ENCODE measurements around the gene SLC37A3. TPM values are rescaled to one million over a fixed set of nuclear protein-coding genes. Genes with fewer than 3 reads are reported as not detected.

The SLC37A3 gene
- total RNA-seq, 1 experiment from 2014 or later: 46.4 TPM

DNA sequence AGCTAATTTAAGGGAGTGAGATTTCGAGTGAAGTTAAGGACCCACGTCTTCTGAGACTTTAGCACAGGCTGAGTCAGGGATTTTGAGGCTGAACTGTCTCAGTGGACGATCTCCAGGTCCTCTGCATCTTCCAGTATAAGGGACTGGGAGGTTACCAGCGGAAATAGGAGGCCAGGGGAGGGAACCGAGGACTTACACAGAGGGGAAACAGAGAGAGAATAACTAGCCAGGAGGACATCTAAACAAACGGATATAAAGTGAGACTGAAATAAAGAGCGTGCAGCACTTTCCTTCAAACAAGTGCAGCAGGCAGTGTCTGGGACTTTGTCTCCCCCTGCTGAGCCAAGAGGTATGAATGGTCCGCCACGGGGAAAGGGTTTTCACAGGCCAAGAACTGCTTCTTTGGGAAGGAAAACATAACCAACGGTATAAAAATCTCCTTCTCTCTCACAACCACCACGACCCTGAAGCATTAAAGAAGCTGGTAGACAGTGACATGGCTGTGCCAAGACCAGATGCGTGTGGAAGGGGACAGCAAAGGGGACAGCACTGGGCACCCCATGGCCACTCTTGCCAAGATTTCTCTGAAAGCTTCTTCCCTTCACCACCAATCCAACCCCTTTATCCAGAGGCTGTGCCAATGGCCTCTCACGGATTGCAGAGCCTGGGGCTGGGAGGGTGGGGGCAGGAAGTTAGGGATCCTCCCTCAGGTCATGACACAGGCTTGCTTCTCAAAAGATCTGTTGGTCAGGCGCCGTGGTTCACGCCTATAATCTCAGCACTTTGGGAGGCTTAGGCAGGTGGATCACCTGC lies 72.0 kb downstream of the SLC37A3 start:
- no peaks in the 10 kb centered on the region for H3K9me3 Mint-ChIP-seq (ENCODE audit: unreplicated experiment)
- intact Hi-C loops (cut with micrococcal nuclease; ENCODE audit: unreplicated experiment): loop anchor here (1.0 to 10.0 kb wide), 4 partner anchors 29 to 322 kb away; no protein-coding TSS in a partner anchor
- POLR2A ChIA-PET: no interaction called here
- Histone ChIP-seq H3K4me3 (ENCODE audit: low read depth, low read length) (no peak overlapping the region), H3K27me3 (replicated peaks; ENCODE audit: control insufficient read depth, insufficient read depth, low read length) (no peaks in the 10 kb centered on the region), H3K9me3 (no peaks in the 10 kb centered on the region), H3K36me3 (ENCODE audit: control insufficient read depth, insufficient read depth, low read length) (no peaks in the 10 kb centered on the region), H3K4me1 (0 out of 2 replicates have a peak, but pooled peaks cover 4% of the 10 kb centered on the region)
- DNase-seq: peak; percentile 56 to 70
- CTCF ChIA-PET: interaction anchor here (0.5 to 1.2 kb wide), 3 partner anchors 101 to 151 kb away, joined by 3 to 5 read pairs (median 4); partner anchors contain the start of gene KDM7A
- TF ChIP-seq, protein P1, sequence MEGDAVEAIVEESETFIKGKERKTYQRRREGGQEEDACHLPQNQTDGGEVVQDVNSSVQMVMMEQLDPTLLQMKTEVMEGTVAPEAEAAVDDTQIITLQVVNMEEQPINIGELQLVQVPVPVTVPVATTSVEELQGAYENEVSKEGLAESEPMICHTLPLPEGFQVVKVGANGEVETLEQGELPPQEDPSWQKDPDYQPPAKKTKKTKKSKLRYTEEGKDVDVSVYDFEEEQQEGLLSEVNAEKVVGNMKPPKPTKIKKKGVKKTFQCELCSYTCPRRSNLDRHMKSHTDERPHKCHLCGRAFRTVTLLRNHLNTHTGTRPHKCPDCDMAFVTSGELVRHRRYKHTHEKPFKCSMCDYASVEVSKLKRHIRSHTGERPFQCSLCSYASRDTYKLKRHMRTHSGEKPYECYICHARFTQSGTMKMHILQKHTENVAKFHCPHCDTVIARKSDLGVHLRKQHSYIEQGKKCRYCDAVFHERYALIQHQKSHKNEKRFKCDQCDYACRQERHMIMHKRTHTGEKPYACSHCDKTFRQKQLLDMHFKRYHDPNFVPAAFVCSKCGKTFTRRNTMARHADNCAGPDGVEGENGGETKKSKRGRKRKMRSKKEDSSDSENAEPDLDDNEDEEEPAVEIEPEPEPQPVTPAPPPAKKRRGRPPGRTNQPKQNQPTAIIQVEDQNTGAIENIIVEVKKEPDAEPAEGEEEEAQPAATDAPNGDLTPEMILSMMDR (IDR thresholded peaks at IDR 0.05; ENCODE audit: insufficient read depth in 1 of 2, low read depth in 1 of 2, low read length in 1 of 2, severe bottlenecking in 1 of 2, unreplicated experiment in 1 of 2): peak; percentile 64 to 86
- no peak overlapping the region for H3K27ac Mint-ChIP-seq (ENCODE audit: unreplicated experiment)
- H3K4me3 Mint-ChIP-seq (ENCODE audit: unreplicated experiment): no peak overlapping the region
- H3K4me1 Mint-ChIP-seq (ENCODE audit: low read depth, unreplicated experiment): no peaks in the 10 kb centered on the region
- no TSS peak for BruUV-seq (replicated peaks)
- no peaks in the 10 kb centered on the region for H3K27me3 Mint-ChIP-seq (ENCODE audit: insufficient read depth, unreplicated experiment)
- H3K36me3 Mint-ChIP-seq (ENCODE audit: insufficient read depth, unreplicated experiment): peaks cover under 1% of the 10 kb centered on the region

DNA sequence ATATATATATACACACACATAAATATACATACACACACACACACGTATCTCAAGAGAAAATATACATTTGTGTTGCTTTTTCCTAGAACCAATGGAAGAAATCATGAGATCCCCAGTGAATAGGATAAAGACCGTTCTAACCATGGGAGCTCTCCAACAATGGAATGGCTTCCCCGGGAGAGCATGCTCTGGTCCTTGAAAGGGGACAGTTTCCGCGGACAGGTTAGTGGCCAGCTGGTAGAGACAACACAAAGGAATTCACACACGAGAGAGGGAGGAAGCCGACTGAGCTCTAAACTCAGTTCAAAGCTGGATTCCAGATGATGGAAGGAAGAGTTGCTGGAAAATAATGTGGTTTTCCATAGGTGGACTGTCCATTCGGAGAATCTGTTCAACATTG lies 72.7 kb downstream of the SLC37A3 start:
- ChIA-PET CTCF (interaction anchor here (0.6 to 1.2 kb wide), 3 partner anchors 148 to 150 kb away, joined by 3 to 5 read pairs (median 4); partner anchors contain the start of gene KDM7A), POLR2A (no interaction called here)
- no peak overlapping the region for H3K27ac Mint-ChIP-seq (ENCODE audit: unreplicated experiment)
- no peak overlapping the region for H3K4me3 Mint-ChIP-seq (ENCODE audit: unreplicated experiment)
- intact Hi-C loops (cut with micrococcal nuclease; ENCODE audit: unreplicated experiment): loop anchor here (5.0 to 10.0 kb wide), 2 partner anchors 248 to 321 kb away; no protein-coding TSS in a partner anchor
- TF ChIP-seq, protein P1 (IDR thresholded peaks at IDR 0.05; ENCODE audit: insufficient read depth in 1 of 2, low read depth in 1 of 2, low read length in 1 of 2, severe bottlenecking in 1 of 2, unreplicated experiment in 1 of 2): no peak
- no peak for DNase-seq
- BruUV-seq (replicated peaks): no TSS peak
- no peaks in the 10 kb centered on the region for H3K9me3 ChIP-seq
- no peaks in the 10 kb centered on the region for H3K27me3 Mint-ChIP-seq (ENCODE audit: insufficient read depth, unreplicated experiment)
- H3K9me3 Mint-ChIP-seq (ENCODE audit: unreplicated experiment): no peaks in the 10 kb centered on the region
- H3K36me3 Mint-ChIP-seq (ENCODE audit: insufficient read depth, unreplicated experiment): no peaks in the 10 kb centered on the region
- H3K4me1 Mint-ChIP-seq (ENCODE audit: low read depth, unreplicated experiment): no peaks in the 10 kb centered on the region
- H3K27me3 ChIP-seq (replicated peaks; ENCODE audit: control insufficient read depth, insufficient read depth, low read length): no peaks in the 10 kb centered on the region
- no peak overlapping the region for H3K4me3 ChIP-seq (ENCODE audit: low read depth, low read length)
- H3K36me3 ChIP-seq (ENCODE audit: control insufficient read depth, insufficient read depth, low read length): no peaks in the 10 kb centered on the region
- H3K4me1 ChIP-seq: 0 out of 2 replicates have a peak, but pooled peaks cover 4% of the 10 kb centered on the region

DNA sequence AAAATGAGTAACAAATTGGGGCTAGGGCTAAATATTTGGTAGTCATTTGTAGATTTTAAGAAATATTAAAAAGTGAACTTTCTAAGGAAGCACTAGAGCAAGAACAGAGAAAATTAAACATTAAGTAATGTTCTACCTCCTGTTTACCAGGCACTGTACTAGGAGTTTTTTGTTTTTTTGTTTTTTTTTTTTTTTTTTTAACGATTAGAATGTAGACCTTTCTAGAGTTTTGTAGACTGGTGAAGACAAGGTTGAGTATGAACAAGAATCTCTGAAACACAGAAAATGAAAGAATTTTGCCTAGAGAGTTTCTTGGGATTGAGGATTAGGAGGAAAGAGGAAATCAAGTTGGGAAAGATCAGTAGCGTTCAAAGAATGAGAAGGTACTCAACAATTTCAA lies 73.6 kb downstream of the SLC37A3 start:
- intact Hi-C loops (cut with micrococcal nuclease; ENCODE audit: unreplicated experiment): loop anchor here (5.0 to 10.0 kb wide), 2 partner anchors 247 to 320 kb away; no protein-coding TSS in a partner anchor
- H3K9me3 Mint-ChIP-seq (ENCODE audit: unreplicated experiment): no peaks in the 10 kb centered on the region
- ChIA-PET POLR2A (no interaction called here), CTCF (no interaction called here)
- DNase-seq: no peak
- Histone ChIP-seq H3K36me3 (ENCODE audit: control insufficient read depth, insufficient read depth, low read length) (no peaks in the 10 kb centered on the region), H3K4me3 (ENCODE audit: low read depth, low read length) (no peak overlapping the region), H3K9me3 (no peaks in the 10 kb centered on the region), H3K27me3 (replicated peaks; ENCODE audit: control insufficient read depth, insufficient read depth, low read length) (no peaks in the 10 kb centered on the region), H3K4me1 (0 out of 2 replicates have a peak, but pooled peaks cover 4% of the 10 kb centered on the region)
- H3K27me3 Mint-ChIP-seq (ENCODE audit: insufficient read depth, unreplicated experiment): no peaks in the 10 kb centered on the region
- no peaks in the 10 kb centered on the region for H3K36me3 Mint-ChIP-seq (ENCODE audit: insufficient read depth, unreplicated experiment)
- BruUV-seq (replicated peaks): no TSS peak
- TF ChIP-seq, protein P1 (IDR thresholded peaks at IDR 0.05; ENCODE audit: insufficient read depth in 1 of 2, low read depth in 1 of 2, low read length in 1 of 2, severe bottlenecking in 1 of 2, unreplicated experiment in 1 of 2): no peak
- no peak overlapping the region for H3K27ac Mint-ChIP-seq (ENCODE audit: unreplicated experiment)
- no peak overlapping the region for H3K4me3 Mint-ChIP-seq (ENCODE audit: unreplicated experiment)
- H3K4me1 Mint-ChIP-seq (ENCODE audit: low read depth, unreplicated experiment): no peaks in the 10 kb centered on the region

Measured in Caco-2 (cell line).